ENCODE measurements around the gene C16orf96.

GRCh38 chr16:4601036-4601863 lies 45.1 kb downstream of the C16orf96 start:
- no peak for TF ChIP-seq EZH2 (optimal IDR thresholded peaks at IDR 0.05; ENCODE audit: low read depth, low read length)
- TF ChIP-seq CTCF (IDR thresholded peaks at IDR 0.05; ENCODE audit: low read length) = no peak

Measured in MM.1S (cell line).